Endothelial cell of umbilical vein (primary cell): Measurements from ENCODE around the gene KLHL34. TPM values are rescaled to one million over a fixed set of nuclear protein-coding genes. Genes with fewer than 3 reads are reported as not detected.

Experiments used
- BruUV-seq: library from RNA; stranded (reverse); fragments of 400-500 nt; replicated peaks from 2 replicates; lab custom pipeline; 2021; lab: Mats Ljungman, UMichigan
- CTCF ChIA-PET: fragments of 300-600, 350-600 bp; sonication (Branson Sonifier 250); formaldehyde crosslinking; loops from one replicate; lab custom pipeline; 2021; ENCODE audit warnings: antibody characterized with exemption, inconsistent platforms; lab: Charles Lee
- POLR2A ChIA-PET: fragments of 300-600, 350-600 bp; sonication (Branson Sonifier 250); formaldehyde crosslinking; loops from one replicate; lab custom pipeline; 2021; ENCODE audit warnings: antibody characterized with exemption, inconsistent platforms; lab: Charles Lee
- DNase-seq: peaks from one replicate; pipeline ENCODE4 v3.0.0-alpha.2; 2011; ENCODE audit warnings: low read depth, low spot score
- FAIRE-seq: peaks from 2 replicates; lab custom pipeline; 2011; peaks lifted over from hg19 to GRCh38; lab: Jason Lieb, UNC
- H2AFZ ChIP-seq: 2 replicates; pipeline ENCODE4 v1.6.0; 2012; ENCODE audit warnings: low read depth, low read length, control low read depth, inconsistent platforms
- H3K27ac ChIP-seq: 2 replicates; pipeline ENCODE4 v1.5.1; 2011; ENCODE audit warnings: low read depth, mild to moderate bottlenecking, control low read depth, low read length, moderate library complexity; ENCODE audit not compliant: insufficient read depth
- H3K27me3 ChIP-seq, 2 experiments: 2 replicates each; pipeline versions ENCODE4 v1.6.0 to v1.6.1; 2011; ENCODE audit warnings: low read length in 2 of 2, mixed read lengths in 1 of 2; ENCODE audit not compliant: control insufficient read depth in 2 of 2, insufficient read depth in 2 of 2
- H3K36me3 ChIP-seq, 2 experiments: 2 replicates in 1 of 2; 3 replicates in 1 of 2; pipeline ENCODE4 v1.5.1; 2011; ENCODE audit warnings: low read length in 2 of 2, mild to moderate bottlenecking in 1 of 2, moderate library complexity in 1 of 2; ENCODE audit not compliant: control insufficient read depth in 2 of 2, insufficient read depth in 2 of 2; ENCODE audit errors: extremely low read depth in 1 of 2
- H3K4me1 ChIP-seq: 3 replicates; pipeline ENCODE4 v1.5.1; 2011; ENCODE audit warnings: mild to moderate bottlenecking, low read length; ENCODE audit not compliant: control insufficient read depth, insufficient read depth; ENCODE audit errors: extremely low read depth
- H3K4me2 ChIP-seq: 2 replicates; pipeline ENCODE4 v1.6.1; 2011; ENCODE audit warnings: low read length, control low read depth, mixed read lengths; ENCODE audit not compliant: insufficient read depth
- H3K4me3 ChIP-seq, 3 experiments: fragments of 200-600 bp in 1 of 3; sonication (generic), shearing (Covaris generic) in 1 of 3; replicated peaks in 1 of 3; 2 replicates each; pipeline ENCODE4 v1.5.1; 2011 to 2016; ENCODE audit warnings: control low read depth in 3 of 3, low read length in 3 of 3, mild to moderate bottlenecking in 2 of 3, inconsistent platforms in 1 of 3, low read depth in 1 of 3, moderate library complexity in 1 of 3; ENCODE audit not compliant: insufficient read depth in 1 of 3
- H3K79me2 ChIP-seq: 2 replicates; pipeline ENCODE4 v1.6.0; 2012; ENCODE audit warnings: low read length, inconsistent platforms; ENCODE audit not compliant: control insufficient read depth, insufficient read depth
- H3K9ac ChIP-seq: replicated peaks from 2 replicates; pipeline ENCODE3; 2011; ENCODE audit warnings: low read length, control low read depth; ENCODE audit not compliant: insufficient read depth; ENCODE audit errors: extremely low read depth
- H3K9me1 ChIP-seq: replicated peaks from 3 replicates; pipeline ENCODE4 v1.6.0; 2011; ENCODE audit warnings: mild to moderate bottlenecking, low read length; ENCODE audit not compliant: control insufficient read depth, insufficient read depth; ENCODE audit errors: extremely low read depth
- H3K9me3 ChIP-seq: replicated peaks from 2 replicates; pipeline ENCODE4 v1.5.1; 2012; ENCODE audit warnings: low read length, inconsistent platforms; ENCODE audit not compliant: control insufficient read depth, insufficient read depth
- H4K20me1 ChIP-seq: replicated peaks from 2 replicates; pipeline ENCODE3; 2011; ENCODE audit warnings: mild to moderate bottlenecking, low read length; ENCODE audit not compliant: control insufficient read depth, insufficient read depth; ENCODE audit errors: extremely low read depth
- EZH2 ChIP-seq: IDR thresholded peaks from 2 replicates; pipeline ENCODE4 v1.6.1; 2012; ENCODE audit warnings: borderline replicate concordance, low read depth, mild to moderate bottlenecking, moderate library complexity, low read length, inconsistent platforms; ENCODE audit not compliant: severe bottlenecking
- GATA2 ChIP-seq: IDR thresholded peaks from 2 replicates; pipeline ENCODE4 v1.7.0; 2011; ENCODE audit warnings: low read depth, mild to moderate bottlenecking, moderate library complexity, mixed read lengths, low read length; ENCODE audit not compliant: insufficient read length, insufficient read depth
- JUN ChIP-seq: IDR thresholded peaks from 2 replicates; pipeline ENCODE4 v1.6.1; 2011; ENCODE audit warnings: borderline replicate concordance, low read depth; ENCODE audit not compliant: insufficient read length, insufficient read depth
- MYC ChIP-seq: IDR thresholded peaks from one replicate; pipeline ENCODE4 v1.6.1; 2011; ENCODE audit warnings: mild to moderate bottlenecking, low read depth, low read length
- POLR2A ChIP-seq: IDR thresholded peaks from 2 replicates; pipeline ENCODE4 v1.6.1; 2012; ENCODE audit warnings: low read depth, mild to moderate bottlenecking, control low read depth, low read length
- POLR2AphosphoS5 ChIP-seq: IDR thresholded peaks from 2 replicates; pipeline ENCODE4 v1.6.1; 2012; ENCODE audit warnings: low read depth, mild to moderate bottlenecking, control low read depth, low read length, moderate library complexity; ENCODE audit not compliant: insufficient read depth
- dilution Hi-C: fragments of 300-500 bp; cut with MboI; formaldehyde crosslinking; loops from one replicate; pipeline ENCODE4 v1.15.0; 2019; ENCODE audit warnings: low sequenced_read_pairs; ENCODE audit not compliant: extremely low pct_ligation_motif_present
- intact Hi-C: fragments of 100-400 bp; cut with micrococcal nuclease; formaldehyde crosslinking; loops from one replicate; pipeline ENCODE4 v1.10.0; 2022
- polyA plus RNA-seq, 4 experiments: library from polyadenylated mRNA; depleted of rRNA in 3 of 4; stranded (reverse) in 3 of 4; unstranded in 1 of 4; fragments of >200 nt; gene quantifications; 2 replicates each; pipeline versions ENCODE4 v1.2.1 to v1.2.3, GENCODE V29; 2011 to 2012; ENCODE audit warnings: missing spikeins in 1 of 4
- total RNA-seq: library from RNA; stranded (reverse); gene quantifications from 2 replicates; pipeline ENCODE4 v1.2.3, GENCODE V29; 2021
- TF ChIP-seq, protein P1 (sequence below), 2 donors: IDR thresholded peaks; 1 replicate in 1 of 2; 2 replicates in 1 of 2; pipeline ENCODE4 v1.5.1; 2011; ENCODE audit warnings: low read length in 2 of 2, mild to moderate bottlenecking in 2 of 2, moderate library complexity in 2 of 2, control low read depth in 1 of 2, inconsistent platforms in 1 of 2, low read depth in 1 of 2; ENCODE audit not compliant: insufficient read depth in 1 of 2; ENCODE audit errors: extremely low read depth in 1 of 2

KLHL34 gene
- total and polyA plus RNA-seq, 2 donors (not counting 3 experiments of a cell fraction or from before 2014, with no cell fraction given): 0.09 TPM; not detected in 1

DNA sequence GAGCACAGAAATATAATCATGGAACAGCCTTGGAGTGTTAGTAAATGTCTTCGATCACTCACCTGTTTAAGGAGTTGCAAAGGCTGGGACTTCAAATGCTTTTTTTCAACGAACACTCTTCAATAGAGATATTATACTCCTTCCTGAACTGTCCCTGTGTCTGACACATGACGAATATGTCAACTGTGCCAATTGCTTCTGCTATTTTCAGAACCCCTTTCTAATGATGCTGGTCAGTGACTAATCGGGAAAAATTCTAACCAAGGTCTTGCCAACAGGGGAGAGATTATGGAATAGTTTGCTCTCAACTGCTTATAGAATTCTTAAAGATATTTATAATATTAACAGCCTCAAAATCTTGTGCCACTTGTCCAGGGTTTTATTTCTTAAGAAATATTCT, 8.5 kb upstream of the KLHL34 start:
- dilution Hi-C loops: no loop called here
- DNase-seq: no peak
- FAIRE-seq: no peak
- ChIA-PET CTCF (no interaction called here), POLR2A (no interaction called here)
- H3K79me2 ChIP-seq: no peaks in the 10 kb centered on the region
- no peaks in the 10 kb centered on the region for H3K9me3 ChIP-seq
- TF ChIP-seq MYC: no peak
- H3K4me1 ChIP-seq: no peaks in the 10 kb centered on the region
- no peak overlapping the region for H3K9ac ChIP-seq
- H3K36me3 ChIP-seq: no peaks in the 10 kb centered on the region
- no peak overlapping the region for H3K27ac ChIP-seq
- H2AFZ ChIP-seq: no peak overlapping the region
- no peak overlapping the region for H3K4me2 ChIP-seq
- H3K4me3 ChIP-seq: no peak overlapping the region
- BruUV-seq: no TSS peak
- intact Hi-C loops: no loop called here
- no peaks in the 10 kb centered on the region for H3K9me1 ChIP-seq
- no peaks in the 10 kb centered on the region for H3K27me3 ChIP-seq
- H4K20me1 ChIP-seq: no peaks in the 10 kb centered on the region

- no peak for TF ChIP-seq GATA2
- TF ChIP-seq EZH2: no peak
- no peak for TF ChIP-seq JUN
- no peak for TF ChIP-seq POLR2AphosphoS5
- TF ChIP-seq POLR2A: no peak
- TF ChIP-seq, protein P1, sequence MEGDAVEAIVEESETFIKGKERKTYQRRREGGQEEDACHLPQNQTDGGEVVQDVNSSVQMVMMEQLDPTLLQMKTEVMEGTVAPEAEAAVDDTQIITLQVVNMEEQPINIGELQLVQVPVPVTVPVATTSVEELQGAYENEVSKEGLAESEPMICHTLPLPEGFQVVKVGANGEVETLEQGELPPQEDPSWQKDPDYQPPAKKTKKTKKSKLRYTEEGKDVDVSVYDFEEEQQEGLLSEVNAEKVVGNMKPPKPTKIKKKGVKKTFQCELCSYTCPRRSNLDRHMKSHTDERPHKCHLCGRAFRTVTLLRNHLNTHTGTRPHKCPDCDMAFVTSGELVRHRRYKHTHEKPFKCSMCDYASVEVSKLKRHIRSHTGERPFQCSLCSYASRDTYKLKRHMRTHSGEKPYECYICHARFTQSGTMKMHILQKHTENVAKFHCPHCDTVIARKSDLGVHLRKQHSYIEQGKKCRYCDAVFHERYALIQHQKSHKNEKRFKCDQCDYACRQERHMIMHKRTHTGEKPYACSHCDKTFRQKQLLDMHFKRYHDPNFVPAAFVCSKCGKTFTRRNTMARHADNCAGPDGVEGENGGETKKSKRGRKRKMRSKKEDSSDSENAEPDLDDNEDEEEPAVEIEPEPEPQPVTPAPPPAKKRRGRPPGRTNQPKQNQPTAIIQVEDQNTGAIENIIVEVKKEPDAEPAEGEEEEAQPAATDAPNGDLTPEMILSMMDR (IDR thresholded peaks at IDR 0.05; ENCODE audit: extremely low read depth in 1 of 2, insufficient read depth in 1 of 2, low read depth in 1 of 2, low read length in 2 of 2): no peak
- dilution Hi-C loops: no loop called here
- FAIRE-seq: no peak
Observed at GRCh38 chrX:21666252-21666651, 8.1 kb upstream of the KLHL34 start.

More at GRCh38 chrX:21666252-21666651, 8.1 kb upstream of the KLHL34 start:
- Histone ChIP-seq H3K36me3 (no peaks in the 10 kb centered on the region), H3K9me3 (no peaks in the 10 kb centered on the region), H3K79me2 (no peaks in the 10 kb centered on the region), H3K4me1 (no peaks in the 10 kb centered on the region), H3K4me3 (no peak overlapping the region), H2AFZ (no peak overlapping the region), H3K9me1 (no peaks in the 10 kb centered on the region), H3K27me3 (no peaks in the 10 kb centered on the region), H3K4me2 (no peak overlapping the region), H3K27ac (no peak overlapping the region), H4K20me1 (no peaks in the 10 kb centered on the region), H3K9ac (no peak overlapping the region)
- intact Hi-C loops: no loop called here
- DNase-seq: no peak
- ChIA-PET CTCF (no interaction called here), POLR2A (no interaction called here)
- no TSS peak for BruUV-seq
